GM19193 (cell line): Measurements from ENCODE around the gene SCNN1B.

Experiments
- POLR2A ChIP-seq: IDR thresholded peaks from 4 replicates; pipeline ENCODE4 v1.6.1; 2011; ENCODE audit not compliant: insufficient read depth, insufficient read length; ENCODE audit errors: extremely low read depth

Gene SCNN1B

GRCh38 chr16:23302045-23302956 lies at the start of gene SCNN1B:
TSS of gene SCNN1B (plus strand) at chr16:23302302. CDS start at chr16:23348600, 46,298 bp downstream.
- no peak for TF ChIP-seq POLR2A

DNA sequence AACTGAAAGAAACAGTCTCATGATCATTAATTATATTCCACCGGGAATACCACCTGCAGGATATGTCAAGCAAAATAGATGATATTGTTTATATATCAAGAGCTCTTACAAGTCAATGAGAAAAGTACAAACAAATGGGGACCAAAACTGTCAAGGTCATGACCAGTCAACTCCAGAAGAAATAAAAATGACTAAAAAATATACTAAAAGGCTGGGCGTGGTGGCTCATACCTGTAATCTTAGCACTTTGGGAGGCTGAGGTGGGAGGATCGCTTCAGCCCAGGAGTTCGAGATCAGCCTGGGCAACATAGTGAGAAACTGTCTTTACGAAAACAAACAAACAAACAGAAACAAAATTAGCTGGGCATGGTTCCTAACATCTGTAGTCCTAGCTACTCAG lies 49.8 kb upstream of the SCNN1B start:
- no peak for TF ChIP-seq POLR2A

DNA sequence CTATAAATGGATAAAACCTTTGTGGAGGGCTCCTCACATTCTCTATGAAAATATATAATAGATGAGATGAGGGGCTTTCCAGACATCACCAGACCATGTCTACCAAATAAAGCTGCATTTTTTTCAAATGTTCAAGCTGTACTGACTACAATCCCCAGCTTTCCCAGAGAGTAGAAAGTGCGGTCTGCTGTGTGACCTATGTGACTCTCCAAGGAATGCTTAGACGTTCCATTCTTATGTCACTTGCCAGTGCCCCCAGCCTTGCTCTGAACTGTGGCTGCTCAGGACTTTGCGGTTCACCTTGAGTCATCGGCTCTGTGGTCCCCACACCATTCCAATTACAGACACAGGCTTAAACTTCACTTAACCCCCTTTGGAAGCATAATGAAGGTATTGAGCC lies 47.8 kb upstream of the SCNN1B start:
- TF ChIP-seq POLR2A = no peak

DNA sequence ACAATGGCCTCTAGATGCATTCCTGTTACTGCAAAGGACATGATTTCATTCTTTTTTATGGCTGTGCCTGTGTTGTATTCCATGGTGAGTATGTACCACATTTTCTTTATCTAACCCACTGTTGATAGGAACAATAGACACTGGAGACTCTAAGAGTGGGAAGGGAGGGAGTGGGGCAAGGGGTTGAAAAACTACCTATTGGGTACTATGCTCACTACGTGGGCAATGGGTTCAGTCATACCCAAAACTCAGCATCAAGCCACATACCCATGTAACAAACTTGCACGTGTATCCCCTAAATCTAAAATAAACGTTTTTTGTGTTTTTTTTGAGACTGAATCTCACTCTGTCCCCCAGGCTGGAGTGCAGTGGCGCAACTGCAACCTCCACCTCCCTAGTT lies 47.1 kb upstream of the SCNN1B start:
- no peak for TF ChIP-seq POLR2A

GRCh38 chr16:23256440-23256839 lies 45.7 kb upstream of the SCNN1B start:
- no peak for TF ChIP-seq POLR2A

GRCh38 chr16:23257682-23258081 lies 44.4 kb upstream of the SCNN1B start:
- TF ChIP-seq POLR2A = no peak

GRCh38 chr16:23258919-23259237 lies 43.2 kb upstream of the SCNN1B start:
- TF ChIP-seq POLR2A = no peak

DNA sequence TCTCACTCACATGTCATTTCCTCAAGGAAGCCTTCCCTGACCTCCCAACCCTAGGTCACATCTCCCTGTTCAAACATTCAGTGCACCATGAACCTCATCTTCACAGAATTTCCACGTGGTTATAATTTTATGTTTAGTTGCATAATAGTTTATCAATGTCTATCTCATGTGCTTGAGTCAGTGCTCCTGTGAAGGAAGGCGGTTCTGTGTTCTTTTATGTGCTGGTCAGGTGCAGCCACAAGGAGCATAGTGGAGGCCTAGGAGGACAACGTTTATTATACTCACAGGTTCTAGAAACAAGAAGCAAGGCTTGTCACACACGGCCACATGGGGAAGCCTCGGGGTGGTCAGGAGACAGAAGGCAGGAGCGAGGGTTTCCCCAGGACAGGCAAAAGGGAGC lies 34.5 kb upstream of the SCNN1B start:
- no peak for TF ChIP-seq POLR2A

- no peak for TF ChIP-seq POLR2A
These were observed 33.5 kb upstream of the SCNN1B start for GRCh38 chr16:23268561-23268960.

GRCh38 chr16:23269248-23269953 lies 32.7 kb upstream of the SCNN1B start:
- TF ChIP-seq POLR2A = no peak

GRCh38 chr16:23270654-23271053 lies 31.4 kb upstream of the SCNN1B start:
- no peak for TF ChIP-seq POLR2A

GRCh38 chr16:23274968-23275367 lies 27.1 kb upstream of the SCNN1B start:
- no peak for TF ChIP-seq POLR2A

GRCh38 chr16:23276821-23277220 lies 25.3 kb upstream of the SCNN1B start:
- no peak for TF ChIP-seq POLR2A

DNA sequence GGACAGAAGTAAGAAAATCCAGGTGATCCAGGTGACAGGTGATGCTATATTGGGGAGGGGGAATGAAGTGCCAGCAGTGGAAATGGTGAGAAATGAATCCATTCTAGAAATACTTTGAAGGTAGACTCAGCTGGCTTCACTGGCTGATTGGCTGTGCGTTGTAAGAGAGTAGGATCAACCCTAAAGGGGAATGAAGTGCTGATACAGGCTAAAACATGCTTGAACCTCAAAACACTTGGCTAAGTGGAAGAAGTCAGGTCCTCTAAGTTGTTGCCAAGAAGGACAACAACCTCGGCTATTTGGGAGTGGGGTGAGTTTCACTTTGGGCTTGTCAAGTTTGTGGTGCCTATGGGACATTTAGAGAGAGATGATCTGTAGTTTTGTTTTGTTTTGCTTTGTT lies 24.1 kb upstream of the SCNN1B start:
- TF ChIP-seq POLR2A = no peak

- no peak for TF ChIP-seq POLR2A
These were observed 22.4 kb upstream of the SCNN1B start for GRCh38 chr16:23279721-23280153.

DNA sequence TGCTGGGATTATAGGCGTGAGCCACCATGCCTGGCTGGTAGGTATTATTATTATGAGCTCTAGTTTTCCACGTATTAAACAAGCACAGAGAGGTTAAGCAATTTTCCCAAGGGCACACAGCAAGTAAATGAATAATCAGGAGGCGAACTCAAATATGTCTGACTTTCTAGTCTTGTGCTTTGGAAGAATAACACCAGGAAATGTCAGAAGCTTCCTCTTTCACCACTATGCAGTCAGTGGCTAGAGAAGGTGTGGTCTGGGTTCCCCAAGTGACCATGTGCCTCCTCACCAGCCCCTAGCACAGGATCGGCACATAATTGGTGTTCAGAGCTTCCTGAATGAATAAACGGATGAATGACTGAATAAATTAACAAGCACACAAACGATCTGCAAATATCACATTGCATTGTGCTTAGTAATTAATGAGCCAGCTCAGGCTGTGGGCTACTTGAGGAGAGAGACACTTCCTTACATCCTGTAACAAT lies 21.6 kb upstream of the SCNN1B start:
- no peak for TF ChIP-seq POLR2A
